Type B pancreatic cell (in vitro differentiated cells): ENCODE results near the gene PPP1R14D. TPM values are rescaled to one million over a fixed set of nuclear protein-coding genes. Genes with fewer than 3 reads are reported as not detected.

Source experiments
- DNase-seq: peaks from one replicate; pipeline ENCODE4 v3.0.0; 2021; ENCODE audit warnings: mixed read lengths; ENCODE audit not compliant: unreplicated experiment; ENCODE audit errors: extremely low spot score
- H3K27ac Mint-ChIP-seq: 2 replicates; pipeline ENCODE4 v1.8.0; 2021; ENCODE audit warnings: mild to moderate bottlenecking, mixed read lengths
- H3K27me3 Mint-ChIP-seq: 2 replicates; pipeline ENCODE4 v1.8.0; 2021; ENCODE audit warnings: mixed read lengths
- H3K36me3 Mint-ChIP-seq: 2 replicates; pipeline ENCODE4 v1.8.0; 2021; ENCODE audit warnings: mixed read lengths
- H3K4me1 Mint-ChIP-seq: one replicate; pipeline ENCODE4 v1.8.0; 2021; ENCODE audit warnings: mixed read lengths; ENCODE audit not compliant: unreplicated experiment
- H3K4me3 Mint-ChIP-seq: 2 replicates; pipeline ENCODE4 v1.8.0; 2021; ENCODE audit warnings: mild to moderate bottlenecking, mixed read lengths
- H3K9me3 Mint-ChIP-seq: 2 replicates; pipeline ENCODE4 v1.8.0; 2021; ENCODE audit warnings: mixed read lengths
- CTCF ChIP-seq: fragments of 200-600 bp; sonication (generic); conservative IDR thresholded peaks from 2 replicates; pipeline ENCODE4 v1.5.0; 2021; ENCODE audit warnings: antibody characterized with exemption, mild to moderate bottlenecking
- total RNA-seq: library from RNA; stranded (reverse); gene quantifications from 2 replicates; pipeline ENCODE4 v1.2.1, GENCODE V29; 2021; ENCODE audit warnings: low replicate concordance

Gene PPP1R14D
- total RNA-seq, 1 donor from 2014 or later = 0.70 TPM

- Mint-ChIP-seq H3K27ac (no peak overlapping the region), H3K27me3 (no peaks in the 10 kb centered on the region), H3K4me1 (peaks cover 13% of the 10 kb centered on the region), H3K4me3 (no peak overlapping the region), H3K36me3 (no peaks in the 10 kb centered on the region), H3K9me3 (no peaks in the 10 kb centered on the region)
- no peak for TF ChIP-seq CTCF
- no peak for DNase-seq
Measured at GRCh38 chr15:40772014-40772413, 56.5 kb downstream of the PPP1R14D start.

GRCh38 chr15:40771242-40771641 lies 57.3 kb downstream of the PPP1R14D start:
- Mint-ChIP-seq H3K4me3 (no peak overlapping the region), H3K36me3 (no peaks in the 10 kb centered on the region), H3K4me1 (peaks cover 13% of the 10 kb centered on the region), H3K27me3 (no peaks in the 10 kb centered on the region), H3K9me3 (no peaks in the 10 kb centered on the region), H3K27ac (no peak overlapping the region)
- no peak for DNase-seq
- no peak for TF ChIP-seq CTCF

- no peaks in the 10 kb centered on the region for H3K9me3 Mint-ChIP-seq
- TF ChIP-seq CTCF = no peak
- H3K4me1 Mint-ChIP-seq = peaks cover 23% of the 10 kb centered on the region
- peaks cover 2% of the 10 kb centered on the region for H3K27me3 Mint-ChIP-seq
- no peak overlapping the region for H3K4me3 Mint-ChIP-seq
- no peaks in the 10 kb centered on the region for H3K36me3 Mint-ChIP-seq
- DNase-seq = no peak
- H3K27ac Mint-ChIP-seq = peak overlapping the region; percentile 91
Measured at GRCh38 chr15:40770147-40770721, 58.3 kb downstream of the PPP1R14D start.

GRCh38 chr15:40769274-40770146 lies 59.0 kb downstream of the PPP1R14D start, which contains the start of gene C15orf62:
Gene C15orf62, plus strand, starts transcription at chr15:40769980. Its CDS starts 516 bp downstream, at chr15:40770496.
- DNase-seq = no peak
- Mint-ChIP-seq H3K27me3 (peaks cover 2% of the 10 kb centered on the region), H3K36me3 (no peaks in the 10 kb centered on the region), H3K4me3 (peak within 1 kb of the TSS; percentile 41), H3K27ac (peak within 1 kb of the TSS; percentile 91), H3K9me3 (no peaks in the 10 kb centered on the region), H3K4me1 (peaks cover 27% of the 10 kb centered on the region)
- no peak for TF ChIP-seq CTCF

GRCh38 chr15:40768521-40769273 lies 59.8 kb downstream of the PPP1R14D start:
- peaks cover 2% of the 10 kb centered on the region for H3K27me3 Mint-ChIP-seq
- peaks cover 27% of the 10 kb centered on the region for H3K4me1 Mint-ChIP-seq
- H3K9me3 Mint-ChIP-seq = no peaks in the 10 kb centered on the region
- no peaks in the 10 kb centered on the region for H3K36me3 Mint-ChIP-seq
- H3K4me3 Mint-ChIP-seq = no peak overlapping the region
- H3K27ac Mint-ChIP-seq = no peak overlapping the region
- TF ChIP-seq CTCF = no peak
- DNase-seq = no peak
